HT1080 (cell line): ENCODE results near the gene FAH. TPM values are rescaled to one million over a fixed set of nuclear protein-coding genes. Genes with fewer than 3 reads are reported as not detected.
A peak's percentile ranks its signal among the peaks of the same experiment; 100 is the strongest.

Experiments used
- DNase-seq: peaks from one replicate; pipeline ENCODE4 v3.0.0-alpha.2; 2015; ENCODE audit warnings: low read depth
- total RNA-seq: library from RNA; depleted of rRNA; stranded (reverse); fragments of >200 nt; shearing (Covaris generic); gene quantifications from 2 replicates; pipeline ENCODE4 v1.2.3, GENCODE V29; 2014

FAH gene
- total RNA-seq, 1 experiment from 2014 or later: 71.9 TPM

DNA sequence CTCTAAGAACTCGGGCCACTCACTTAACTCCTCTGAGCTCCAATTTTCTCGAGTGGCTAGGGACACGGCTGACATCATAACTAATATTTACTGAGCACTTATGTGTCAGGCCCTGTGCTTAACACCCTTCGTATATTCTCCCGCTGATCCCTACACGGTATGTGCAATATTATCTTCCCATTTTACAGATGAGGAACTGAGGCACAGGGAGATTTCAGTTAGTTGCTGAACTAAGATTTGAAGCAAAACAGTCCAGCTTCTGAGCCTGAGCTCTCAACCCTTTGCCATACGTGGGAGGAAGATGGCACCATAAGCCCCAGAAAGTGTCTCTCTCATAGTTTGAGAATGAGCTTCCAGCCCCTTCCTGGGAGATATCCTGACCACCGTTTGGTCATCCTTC is 19.6 kb downstream of the FAH start:
- no peak for DNase-seq

DNA sequence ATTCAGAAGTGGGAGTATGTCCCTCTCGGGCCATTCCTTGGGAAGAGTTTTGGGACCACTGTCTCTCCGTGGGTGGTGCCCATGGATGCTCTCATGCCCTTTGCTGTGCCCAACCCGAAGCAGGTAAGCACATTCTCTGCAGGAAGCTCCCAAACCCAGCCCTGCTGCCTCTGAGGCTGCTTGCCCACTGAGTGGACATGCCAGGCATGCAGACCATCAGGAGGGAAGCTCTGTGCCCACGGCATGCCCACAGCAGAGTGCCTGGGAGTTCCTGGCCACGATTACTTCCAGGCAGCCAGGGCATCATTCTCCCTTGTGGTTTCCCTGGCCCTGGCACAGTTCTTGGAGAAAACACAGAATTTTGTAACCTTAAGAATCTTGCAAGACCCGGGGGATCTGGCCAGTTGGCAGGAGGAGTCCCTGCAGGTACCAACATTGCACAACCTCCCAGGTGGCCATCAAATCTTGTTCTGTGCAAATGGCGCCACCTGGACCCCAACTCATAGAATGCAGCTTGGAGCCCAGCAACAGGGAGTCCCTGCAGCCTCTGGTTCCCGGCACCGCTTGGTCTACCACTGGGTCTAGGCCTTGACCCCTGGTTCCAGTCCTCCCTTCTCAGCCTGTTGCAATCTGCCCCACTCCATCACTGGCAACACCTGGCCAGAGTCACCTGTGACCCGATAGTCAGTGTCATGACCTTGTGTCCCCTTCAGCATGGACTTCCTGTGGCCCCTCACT is 20.4 kb downstream of the FAH start:
- DNase-seq: peak; percentile 56

DNA sequence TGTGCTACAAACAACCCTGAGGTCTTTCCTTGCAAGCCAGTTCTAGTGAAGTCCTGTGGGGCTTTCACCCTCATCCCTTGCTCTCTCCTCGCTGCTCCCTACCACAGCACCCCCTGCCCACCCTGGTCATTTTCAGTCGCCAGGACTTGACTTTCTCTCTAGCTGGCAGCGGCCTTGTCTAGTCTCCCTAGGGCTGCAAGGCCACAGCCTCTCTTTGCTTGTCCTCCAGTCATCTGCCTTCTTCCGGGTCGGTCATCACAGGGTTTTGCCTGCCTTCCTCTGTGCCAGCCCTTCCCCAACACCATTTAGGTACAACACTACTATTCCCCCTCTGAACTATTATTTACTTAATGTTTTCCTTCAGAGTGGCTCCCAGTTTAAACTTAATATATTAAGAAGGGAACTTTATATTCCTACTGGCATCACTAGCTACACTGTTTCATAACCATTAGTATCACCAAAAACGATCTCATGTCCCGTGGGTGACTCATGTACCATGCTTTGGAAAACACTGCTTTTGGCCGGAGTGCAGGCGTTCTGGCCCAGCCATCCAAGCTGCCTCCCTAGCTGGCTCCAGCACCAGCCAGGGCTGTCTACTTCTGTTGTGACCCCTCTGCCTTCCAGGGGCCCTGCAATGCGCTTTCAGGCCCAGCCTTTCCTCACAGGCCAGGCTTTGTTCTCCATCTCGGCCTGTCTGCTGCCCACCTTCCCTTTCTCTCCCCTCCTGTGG is 21.4 kb downstream of the FAH start:
- DNase-seq: no peak

DNA sequence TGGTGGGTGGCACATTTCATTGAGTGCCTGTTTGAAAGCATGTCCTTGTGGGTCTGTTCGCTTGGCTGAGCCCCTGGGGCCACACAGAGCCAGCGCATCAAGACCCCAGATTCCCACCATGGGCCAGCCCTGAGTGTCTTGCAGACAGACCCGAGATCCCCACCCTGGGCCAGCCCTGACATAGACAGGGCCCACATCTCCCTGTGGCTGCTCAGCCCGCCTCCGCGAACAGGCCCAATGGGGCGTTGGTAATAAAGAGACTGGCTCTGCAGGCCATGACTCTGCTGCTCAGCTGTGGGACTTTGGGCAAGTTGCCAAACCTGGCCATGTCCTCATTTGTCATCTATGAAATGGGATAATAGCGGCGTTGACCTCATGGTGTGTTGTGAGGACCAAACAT is 22.6 kb downstream of the FAH start:
- no peak for DNase-seq

DNA sequence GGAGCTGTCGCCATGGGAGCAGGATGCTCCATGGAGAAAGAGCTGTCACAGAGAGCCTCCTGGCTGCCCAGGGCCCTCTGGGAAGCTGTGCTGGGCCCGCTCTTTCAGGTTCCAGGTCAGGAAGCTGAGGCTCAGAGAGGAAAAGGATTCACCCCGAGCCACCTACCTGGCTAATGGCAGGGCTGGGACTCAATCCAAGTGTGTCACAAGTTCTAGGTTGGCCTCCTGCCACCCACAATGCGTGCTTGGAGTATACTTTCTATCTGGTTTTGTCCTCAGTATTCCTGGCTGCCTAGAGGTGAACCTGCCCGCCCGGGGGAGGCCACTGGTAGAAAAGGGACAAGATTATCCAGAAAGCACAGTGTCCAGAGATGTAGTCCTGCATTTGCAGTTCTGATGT is 23.6 kb downstream of the FAH start:
- DNase-seq: no peak

DNA sequence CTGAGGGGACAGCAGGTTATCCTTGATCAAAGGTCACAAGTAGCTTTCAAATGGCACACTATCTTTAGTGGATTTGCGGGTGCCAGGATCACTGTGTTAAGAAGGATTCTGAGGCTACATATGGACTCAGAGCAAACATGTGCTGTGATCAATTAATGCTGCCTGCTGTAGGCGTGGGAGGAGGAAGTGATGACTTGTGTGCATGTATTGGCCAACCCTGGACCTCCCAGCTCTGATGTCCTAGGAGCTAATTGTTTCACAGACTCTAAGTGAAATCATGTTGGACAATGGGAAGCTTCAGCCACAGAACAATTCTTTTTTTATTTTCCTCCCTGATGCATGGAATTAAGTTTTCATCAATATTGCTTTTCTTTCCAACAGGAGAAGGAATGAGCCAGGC is 24.4 kb downstream of the FAH start:
- no peak for DNase-seq

DNA sequence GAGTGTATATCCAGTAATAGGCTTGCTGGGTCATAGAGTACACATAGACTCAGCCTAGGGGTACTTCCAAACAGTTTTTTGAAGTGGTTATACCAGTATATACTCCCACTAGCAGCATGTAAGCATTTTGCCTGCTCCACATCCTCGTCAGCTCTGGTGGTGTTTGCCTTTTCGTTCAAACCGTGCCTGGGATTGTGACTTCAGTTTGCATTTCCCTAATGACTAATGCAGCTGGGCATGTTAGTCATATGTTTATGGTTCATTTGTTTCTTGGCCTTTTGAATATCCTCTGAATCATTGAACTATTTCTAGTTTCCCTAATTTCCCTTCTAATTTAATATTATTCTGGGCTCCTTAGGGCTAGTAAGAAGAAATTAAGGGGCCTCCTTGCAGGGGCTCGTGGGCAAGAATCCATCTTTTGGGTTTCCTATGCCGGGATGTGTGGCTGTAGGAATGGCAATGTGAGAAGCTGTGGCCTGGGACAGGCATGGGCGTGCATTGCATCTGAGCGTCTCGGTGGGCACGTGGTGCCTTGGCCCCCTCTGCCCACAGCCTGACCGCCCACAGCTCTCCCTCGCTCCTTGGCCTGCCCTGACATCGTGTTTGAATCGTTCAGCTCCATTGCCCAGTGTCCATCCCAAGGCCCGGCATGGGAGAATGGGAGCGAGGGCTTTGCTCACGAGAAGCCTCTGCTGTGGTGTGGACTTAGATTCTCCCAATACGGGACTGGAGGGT is 26.4 kb downstream of the FAH start:
- DNase-seq: peak; percentile 94

DNA sequence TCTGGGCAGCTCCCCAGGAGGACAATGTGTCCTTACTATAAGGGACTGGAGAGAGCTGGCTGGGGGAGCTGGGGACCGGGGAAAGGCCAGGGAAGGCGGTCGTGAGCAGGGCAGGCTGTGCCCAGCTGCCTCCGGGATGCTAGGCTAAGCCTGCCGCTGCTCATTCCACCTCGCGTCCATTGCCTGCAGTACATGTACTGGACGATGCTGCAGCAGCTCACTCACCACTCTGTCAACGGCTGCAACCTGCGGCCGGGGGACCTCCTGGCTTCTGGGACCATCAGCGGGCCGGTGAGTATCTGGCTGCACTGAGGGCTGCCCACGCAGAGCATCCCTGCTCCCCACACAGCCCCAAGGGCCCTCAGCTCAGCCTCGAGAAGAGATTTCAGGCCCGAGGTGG is 27.1 kb downstream of the FAH start:
- no peak for DNase-seq

DNA sequence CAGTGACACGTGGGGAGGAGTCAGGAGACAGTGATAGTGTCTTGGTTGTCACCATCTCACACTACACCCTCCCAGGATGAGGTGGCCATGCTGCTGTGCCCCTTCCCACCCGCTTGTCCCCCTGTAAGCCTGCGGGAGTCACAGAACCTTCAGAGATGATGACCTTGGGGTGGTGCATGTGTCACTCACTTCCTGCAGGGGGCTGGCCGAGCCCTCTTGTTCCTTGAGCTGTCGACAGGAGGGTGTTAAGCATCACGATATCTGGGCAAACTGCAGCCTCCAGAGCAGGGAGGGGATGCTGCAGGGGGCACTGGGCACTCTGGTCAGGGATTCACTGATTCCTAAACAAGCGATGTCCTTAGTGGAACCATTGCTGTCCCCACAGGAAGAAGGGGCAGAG is 27.7 kb downstream of the FAH start:
- DNase-seq: no peak

DNA sequence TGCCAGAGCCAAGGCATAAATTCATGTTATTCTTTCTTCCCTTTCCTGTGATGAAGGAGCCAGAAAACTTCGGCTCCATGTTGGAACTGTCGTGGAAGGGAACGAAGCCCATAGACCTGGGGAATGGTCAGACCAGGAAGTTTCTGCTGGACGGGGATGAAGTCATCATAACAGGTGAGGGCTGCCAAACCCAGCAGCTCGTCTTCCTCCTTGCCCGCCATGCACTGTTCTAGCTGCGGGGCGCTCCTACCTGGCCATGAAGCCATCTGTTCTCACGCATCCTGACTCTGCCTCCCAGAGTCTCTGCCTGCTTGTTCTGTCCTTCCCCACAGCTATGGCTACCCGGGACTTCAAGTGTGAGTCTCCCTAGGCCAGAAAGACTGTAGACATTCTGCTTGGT is 28.2 kb downstream of the FAH start:
- no peak for DNase-seq

DNA sequence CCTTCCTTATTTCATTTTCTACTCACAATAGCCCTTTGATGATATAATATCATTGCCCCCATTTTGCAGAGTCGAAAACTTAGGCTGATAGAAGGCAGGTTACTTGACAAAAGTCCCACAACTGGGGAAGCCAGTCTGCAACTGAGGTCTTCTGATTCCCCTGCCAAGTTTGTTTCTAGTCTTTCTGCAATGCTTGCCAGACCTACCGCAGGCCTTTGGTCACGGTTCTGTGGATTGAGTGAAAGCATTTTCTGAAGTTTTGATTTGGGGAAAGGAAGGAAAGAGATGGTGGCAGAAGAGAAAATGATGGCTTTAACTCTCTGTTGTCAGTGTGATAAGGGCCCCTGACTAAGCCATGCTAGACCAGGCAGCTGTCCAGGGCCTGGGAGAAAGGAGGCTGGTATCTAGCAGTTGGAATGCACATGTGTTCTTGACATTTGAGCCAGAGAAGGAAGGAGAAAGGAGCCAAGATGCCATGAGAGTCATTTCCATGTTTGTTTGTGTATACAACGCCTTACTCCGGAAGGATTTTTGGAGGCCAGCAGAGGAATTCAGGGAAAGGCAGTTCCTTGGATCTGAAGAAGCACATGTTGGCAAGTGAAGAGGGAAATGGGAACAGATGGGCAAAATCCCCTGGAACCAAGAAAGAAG is 29.9 kb downstream of the FAH start:
- DNase-seq: no peak

DNA sequence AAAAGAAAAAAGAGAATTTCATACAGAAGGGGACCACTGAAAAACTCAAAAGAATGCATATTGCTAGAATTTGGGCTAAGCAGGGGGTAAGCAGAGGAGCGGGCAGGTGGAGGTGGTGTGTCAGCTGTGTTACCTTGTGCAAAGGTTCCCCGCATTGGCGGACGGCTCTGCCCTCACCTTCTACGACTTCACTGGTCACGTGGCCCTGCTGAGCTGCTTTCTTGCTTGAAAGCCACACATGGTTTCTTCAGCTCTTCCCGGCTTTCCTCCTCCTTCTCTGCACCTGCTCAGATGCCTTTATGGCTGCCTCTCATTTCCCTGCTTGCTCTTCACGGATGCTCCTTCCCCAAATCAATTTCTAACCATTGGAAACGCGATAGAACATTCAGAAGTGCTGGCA is 30.5 kb downstream of the FAH start:
- no peak for DNase-seq

DNA sequence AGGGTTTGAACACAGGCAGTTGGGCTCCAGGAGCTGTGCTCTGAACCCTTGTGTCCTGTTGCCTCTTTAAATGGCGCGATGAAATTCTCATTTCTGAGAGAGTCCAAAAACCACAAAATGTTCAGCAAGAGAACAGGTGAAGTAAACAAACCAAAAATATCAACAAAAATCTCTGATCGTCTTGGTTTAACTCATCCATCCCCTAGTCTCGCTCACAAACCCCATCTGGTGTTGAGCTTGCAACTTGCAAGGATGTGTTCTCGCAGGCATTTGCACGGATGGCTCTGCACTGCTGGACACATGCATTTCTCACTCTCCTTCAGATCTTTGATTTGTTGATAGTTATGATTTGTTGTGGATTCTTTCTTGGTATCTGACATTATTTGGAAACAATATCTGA is 31.1 kb downstream of the FAH start:
- no peak for DNase-seq

DNA sequence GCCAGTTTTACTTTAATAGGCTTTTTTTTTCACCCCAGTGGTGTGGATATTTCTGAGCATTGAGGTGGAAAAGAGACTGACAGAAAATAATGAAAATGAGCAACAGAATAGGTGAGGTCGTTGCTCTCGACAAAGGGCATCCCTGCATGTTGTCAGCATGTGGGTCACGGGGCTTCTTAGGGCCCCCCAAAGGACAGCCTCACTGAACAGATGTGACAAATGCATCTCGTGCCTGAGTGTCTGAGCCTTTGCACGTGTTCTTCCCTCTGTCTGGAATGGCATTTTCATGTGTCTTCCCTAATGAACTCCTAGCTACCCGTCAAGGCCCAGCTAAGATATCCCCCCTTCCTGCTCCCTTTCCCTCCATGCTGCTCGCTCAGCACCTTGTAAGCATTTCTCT is 31.8 kb downstream of the FAH start:
- no peak for DNase-seq

DNA sequence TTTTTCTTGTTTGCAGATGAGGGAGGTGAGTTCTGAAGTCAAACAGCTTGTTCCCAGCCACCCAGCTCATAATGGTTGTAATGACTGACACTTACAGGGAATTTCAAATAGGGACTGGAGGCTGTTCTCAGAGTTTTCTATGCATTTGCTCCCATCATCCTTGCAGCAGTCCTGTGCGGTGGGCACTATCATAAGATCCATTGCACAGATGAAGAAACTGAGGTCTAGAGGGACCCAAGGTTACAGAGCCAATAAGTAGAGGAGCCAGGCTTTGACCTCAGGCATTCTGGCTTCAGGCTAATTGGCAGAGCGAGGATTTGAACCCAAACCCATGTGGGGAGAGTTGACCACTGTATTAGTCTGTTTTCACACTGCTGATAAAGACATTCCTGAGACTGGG is 32.4 kb downstream of the FAH start:
- DNase-seq: no peak

DNA sequence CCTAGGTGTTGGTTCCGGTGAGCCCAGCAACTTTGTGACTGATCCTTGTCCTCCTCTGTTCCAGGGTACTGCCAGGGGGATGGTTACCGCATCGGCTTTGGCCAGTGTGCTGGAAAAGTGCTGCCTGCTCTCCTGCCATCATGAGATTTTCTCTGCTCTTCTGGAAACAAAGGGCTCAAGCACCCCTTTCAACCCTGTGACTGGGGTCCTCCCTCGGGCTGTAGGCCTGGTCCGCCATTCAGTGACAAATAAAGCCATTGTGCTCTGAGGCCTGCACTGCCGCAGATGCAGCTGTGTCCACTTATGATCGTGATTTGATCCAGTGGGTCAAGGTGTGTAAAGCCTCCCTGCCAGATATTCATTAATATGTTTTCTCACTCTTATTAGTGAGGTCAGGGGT is 33.3 kb downstream of the FAH start:
- DNase-seq: no peak

DNA sequence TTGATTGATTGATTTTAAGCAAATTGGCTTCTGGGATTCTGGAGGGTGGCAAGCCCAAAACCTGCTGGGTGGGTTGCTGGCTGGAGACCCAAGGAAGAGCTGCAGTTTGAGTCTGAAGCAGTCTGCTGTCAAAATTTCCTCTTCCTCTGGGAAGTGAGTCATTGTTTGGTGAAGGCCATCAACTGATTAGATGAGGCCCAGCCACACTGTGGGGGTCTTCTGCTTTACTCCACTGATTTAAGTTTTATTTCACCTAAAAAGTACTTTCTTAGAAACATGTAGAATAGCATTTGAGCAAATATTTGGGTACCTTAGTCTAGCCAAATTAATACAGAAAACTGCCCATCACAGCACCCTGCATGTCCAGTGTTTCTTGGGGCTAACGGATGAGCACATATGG is 33.8 kb downstream of the FAH start:
- no peak for DNase-seq

DNA sequence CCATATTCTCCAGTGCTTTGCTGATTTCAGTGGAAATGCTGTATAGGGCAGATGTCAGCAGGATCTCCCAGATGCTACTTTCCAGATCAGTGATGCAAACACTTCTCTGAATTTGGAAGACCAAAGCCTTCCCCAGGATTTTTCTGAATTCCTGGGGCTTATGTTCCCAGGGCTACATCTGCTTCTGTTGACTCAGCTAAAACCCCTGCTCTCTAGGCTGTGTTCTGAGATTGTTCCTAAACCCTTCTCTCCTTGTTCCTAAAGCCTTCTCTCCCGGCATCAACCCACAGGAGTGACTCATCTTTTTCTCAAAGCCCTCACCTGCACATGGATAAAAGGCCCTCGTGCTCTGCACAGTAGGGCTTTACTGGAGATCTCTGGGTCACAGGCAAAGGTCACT is 35.5 kb downstream of the FAH start:
- peak; percentile 57 for DNase-seq

DNA sequence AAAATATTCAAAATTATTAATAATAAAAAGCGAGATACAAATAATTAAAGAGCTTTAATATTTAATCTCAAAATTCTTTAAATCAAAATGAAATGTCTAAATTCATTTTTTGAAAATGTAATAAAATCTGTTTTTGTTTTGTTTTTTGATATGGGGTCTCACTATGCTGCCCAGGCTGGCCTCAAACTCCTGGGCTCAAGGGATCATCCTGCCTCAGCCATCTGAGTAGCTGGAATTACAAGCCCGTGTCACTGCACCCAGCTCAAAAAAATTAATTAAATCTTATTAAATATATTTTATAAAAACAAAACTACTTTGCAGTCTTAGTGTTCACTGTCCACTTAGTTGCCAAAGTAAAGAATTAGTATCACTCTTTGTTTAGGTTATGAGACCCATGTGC is 38.4 kb downstream of the FAH start:
- DNase-seq: no peak

DNA sequence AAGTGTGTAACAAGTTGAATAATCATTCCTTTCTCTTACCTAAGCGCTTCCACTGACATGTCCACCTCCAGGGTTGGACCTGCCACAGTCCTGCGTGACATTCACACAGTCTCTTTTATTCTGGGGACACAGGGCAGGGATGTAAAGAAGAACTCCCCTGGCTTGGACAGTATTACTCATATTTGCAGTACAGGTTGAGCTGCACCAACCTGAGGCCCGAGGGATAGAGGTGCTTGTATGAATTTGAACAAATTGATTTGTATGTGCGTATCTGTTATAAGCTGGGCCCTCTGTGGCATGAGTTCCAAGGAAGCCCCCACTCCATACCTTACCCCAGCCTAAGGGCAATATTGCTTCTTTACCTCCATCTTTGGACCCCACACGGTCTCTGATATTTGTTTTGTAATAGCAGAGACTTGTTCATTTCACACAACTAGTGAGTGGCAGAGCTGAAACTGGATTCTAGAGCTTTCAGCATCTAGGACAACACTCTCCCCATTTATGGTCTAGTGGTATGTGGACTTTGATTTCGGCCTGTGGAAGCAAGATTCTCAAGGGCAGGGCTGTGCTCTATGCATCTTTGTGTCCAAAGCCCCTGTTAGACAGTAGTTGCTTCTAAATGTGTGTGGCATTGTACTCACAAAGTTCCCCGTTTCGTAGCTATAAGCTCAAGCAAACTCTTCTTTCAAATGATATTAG is 39.2 kb downstream of the FAH start:
- no peak for DNase-seq

DNA sequence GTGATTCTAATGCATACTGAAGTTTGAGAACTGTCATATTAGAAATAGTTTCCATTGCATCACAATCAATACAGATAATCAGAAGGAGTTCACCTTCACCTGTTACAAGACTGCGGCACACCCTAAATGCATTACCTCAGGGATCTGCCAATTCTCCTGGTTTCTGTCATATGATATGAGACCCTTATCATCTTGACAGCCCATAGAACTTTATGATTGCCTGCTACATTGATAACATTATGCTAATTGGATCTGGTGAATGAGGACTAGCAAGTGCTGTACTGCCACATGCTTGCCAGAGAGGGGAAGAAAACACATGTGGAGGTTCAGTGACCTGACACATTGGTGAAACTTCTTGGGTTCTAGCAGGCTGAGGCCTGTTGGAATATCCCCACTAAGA is 41.4 kb downstream of the FAH start:
- DNase-seq: no peak
